A673 (cell line): ENCODE results near the gene SPTAN1.

Experiments used
- CTCF ChIP-seq: fragments of 300-800, 200-600 bp; sonication (generic); conservative IDR thresholded peaks from 2 replicates; pipeline ENCODE4 v1.5.1; 2017; ENCODE audit warnings: low read depth, mild to moderate bottlenecking, antibody characterized with exemption, low read length, moderate library complexity, mixed read lengths
- EZH2 ChIP-seq: fragments of 200-600 bp; sonication (generic); IDR thresholded peaks from 2 replicates; pipeline ENCODE4 v1.6.1; 2017; ENCODE audit warnings: borderline replicate concordance, low read depth, mild to moderate bottlenecking, mixed read lengths, antibody characterized with exemption, low read length; ENCODE audit not compliant: poor library complexity, severe bottlenecking

GRCh38 chr9:128624566-128624965 is 72.2 kb downstream of the SPTAN1 start:
- TF ChIP-seq CTCF, result no peak
- TF ChIP-seq EZH2, result no peak
